HG03460 (cell line): ENCODE data around the gene CLSTN3.
A peak's percentile ranks its signal among the peaks of the same experiment; 100 is the strongest.
"Not testable (repeated sequence)": the region's sequence is repeated elsewhere in the genome, so short reads cannot be mapped to it uniquely, and the experiment has no call there.

Source experiments
- ATAC-seq: cut with Tn5 transposase; IDR thresholded peaks from one replicate; pipeline ENCODE4 v1.9.1; 2021; ENCODE audit not compliant: unreplicated experiment

The CLSTN3 gene

GRCh38 chr12:7103837-7104584 is 26.2 kb upstream of the CLSTN3 start:
- ATAC-seq: no peak

GRCh38 chr12:7106082-7106481 is 24.1 kb upstream of the CLSTN3 start:
- ATAC-seq: no peak

- ATAC-seq: not testable (repeated sequence)
Observed at GRCh38 chr12:7107181-7107580, 23.0 kb upstream of the CLSTN3 start.

- no peak for ATAC-seq
Observed at GRCh38 chr12:7107636-7108002, 22.6 kb upstream of the CLSTN3 start.

GRCh38 chr12:7108003-7108795 is 22.0 kb upstream of the CLSTN3 start:
- ATAC-seq: peak; percentile 95

- no peak for ATAC-seq
Observed at GRCh38 chr12:7108796-7109571, 21.2 kb upstream of the CLSTN3 start, which contains the start of gene C1RL. TSS of gene C1RL (minus strand) at chr12:7109214. CDS start at chr12:7109180, 34 bp downstream.

- no peak for ATAC-seq
Observed at GRCh38 chr12:7109572-7109920, 20.6 kb upstream of the CLSTN3 start.

- no peak for ATAC-seq
Observed at GRCh38 chr12:7110661-7111060, 19.5 kb upstream of the CLSTN3 start.

GRCh38 chr12:7112041-7112440 is 18.1 kb upstream of the CLSTN3 start:
- no peak for ATAC-seq

- ATAC-seq: no peak
Observed at GRCh38 chr12:7113389-7113871, 16.7 kb upstream of the CLSTN3 start.

GRCh38 chr12:7114008-7114407 is 16.2 kb upstream of the CLSTN3 start:
- ATAC-seq: no peak

GRCh38 chr12:7114851-7115250 is 15.3 kb upstream of the CLSTN3 start:
- no peak for ATAC-seq

- no peak for ATAC-seq
Observed at GRCh38 chr12:7116196-7116595, 14.0 kb upstream of the CLSTN3 start.

GRCh38 chr12:7116916-7117315 is 13.3 kb upstream of the CLSTN3 start:
- ATAC-seq: no peak

- ATAC-seq: no peak
Observed at GRCh38 chr12:7117670-7118069, 12.5 kb upstream of the CLSTN3 start.

- ATAC-seq: no peak
Observed at GRCh38 chr12:7118881-7119280, 11.3 kb upstream of the CLSTN3 start.

- ATAC-seq: no peak
Observed at GRCh38 chr12:7120166-7120565, 10.0 kb upstream of the CLSTN3 start.

GRCh38 chr12:7121324-7121723 is 8.8 kb upstream of the CLSTN3 start:
- no peak for ATAC-seq

- no peak for ATAC-seq
Observed at GRCh38 chr12:7122811-7123769, 7.1 kb upstream of the CLSTN3 start.

GRCh38 chr12:7123806-7124522 is 6.2 kb upstream of the CLSTN3 start:
- no peak for ATAC-seq
